HepG2 (cell line): ENCODE data around the gene CYP4F8.

Experiments used
- ARNT ChIP-seq: fragments of 450-650 bp; IDR thresholded peaks from 2 replicates; pipeline ENCODE4 v1.6.1; 2017
- HOXD1 ChIP-seq: sonication (generic); formaldehyde crosslinking; IDR thresholded peaks from 2 replicates; pipeline ENCODE4 v1.5.0; 2020; ENCODE audit warnings: missing genetic modification reagents
- JUN ChIP-seq: sonication (generic); formaldehyde crosslinking; IDR thresholded peaks from 2 replicates; pipeline ENCODE4 v1.4.0; 2020; ENCODE audit warnings: mild to moderate bottlenecking, missing genetic modification reagents
- SNAPC5 ChIP-seq: sonication (generic); formaldehyde crosslinking; IDR thresholded peaks from 2 replicates; pipeline ENCODE4 v1.8.1; 2023; ENCODE audit warnings: mild to moderate bottlenecking, missing genetic modification reagents, borderline replicate concordance
- ZNF138 ChIP-seq: sonication (generic); formaldehyde crosslinking; IDR thresholded peaks from 2 replicates; pipeline ENCODE4 v1.5.0; 2020; ENCODE audit warnings: mild to moderate bottlenecking, low read depth, missing genetic modification reagents
- ZNF562 ChIP-seq: sonication (generic); formaldehyde crosslinking; IDR thresholded peaks from 2 replicates; pipeline ENCODE4 v1.8.0; 2022; ENCODE audit warnings: missing genetic modification reagents, borderline replicate concordance
- ZUFSP ChIP-seq: sonication (generic); formaldehyde crosslinking; IDR thresholded peaks from 2 replicates; pipeline ENCODE4 v1.9.0; 2021; ENCODE audit warnings: missing genetic modification reagents, mild to moderate bottlenecking, borderline replicate concordance

DNA sequence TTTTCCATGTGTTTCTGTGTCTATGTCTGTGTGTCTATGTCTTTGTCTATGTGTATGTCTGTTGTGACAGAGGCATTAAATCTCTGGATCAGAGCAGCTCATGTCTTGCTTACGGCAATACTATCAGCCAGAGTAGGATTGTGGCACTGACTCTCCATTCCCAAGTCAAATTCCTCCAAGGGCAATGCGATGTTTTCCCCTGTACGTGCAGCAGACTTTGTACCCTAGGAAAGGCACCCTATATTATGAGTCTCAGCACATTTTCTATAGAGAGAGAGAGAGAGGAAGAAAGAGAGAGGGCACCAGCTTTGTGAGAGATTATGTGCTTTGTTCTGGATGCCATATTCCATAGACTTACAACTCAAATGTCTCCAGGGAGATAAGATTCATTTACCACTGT lies 36.8 kb downstream of the CYP4F8 start:
- TF ChIP-seq ZNF562 (CRISPR knock-in tag) (no peak), SNAPC5 (CRISPR knock-in tag) (no peak), JUN (CRISPR knock-in tag) (no peak), ZUFSP (CRISPR knock-in tag) (no peak), ARNT (no peak), ZNF138 (CRISPR knock-in tag) (no peak), HOXD1 (CRISPR knock-in tag) (no peak)
